BE2C (cell line): ENCODE measurements around the gene ADK.
"Not testable (repeated sequence)": the region's sequence is repeated elsewhere in the genome, so short reads cannot be mapped to it uniquely, and the experiment has no call there.

ENCODE experiments used
- DNase-seq: peaks from one replicate; pipeline ENCODE4 v3.0.0-alpha.2; 2020
- H3K27me3 ChIP-seq: fragments of 250-450 bp; sonication (Bioruptor Pico); 2 replicates; pipeline ENCODE4 v1.5.1; 2020; ENCODE audit warnings: mild to moderate bottlenecking
- H3K36me3 ChIP-seq: fragments of 250-450 bp; sonication (Bioruptor Pico); 2 replicates; pipeline ENCODE4 v1.5.1; 2020; ENCODE audit warnings: mild to moderate bottlenecking
- H3K4me1 ChIP-seq: fragments of 250-450 bp; sonication (Bioruptor Pico); 2 replicates; pipeline ENCODE4 v1.5.1; 2020
- H3K4me3 ChIP-seq: 2 replicates; pipeline ENCODE4 v1.5.1; 2011; ENCODE audit warnings: low read depth, low read length
- H3K9me3 ChIP-seq: fragments of 250-450 bp; sonication (Bioruptor Pico); 2 replicates; pipeline ENCODE4 v1.5.1; 2020
- TF ChIP-seq, protein P1 (sequence below): IDR thresholded peaks from 2 replicates; pipeline ENCODE4 v1.5.1; 2012; ENCODE audit warnings: mild to moderate bottlenecking, low read depth, low read length

The ADK gene

DNA sequence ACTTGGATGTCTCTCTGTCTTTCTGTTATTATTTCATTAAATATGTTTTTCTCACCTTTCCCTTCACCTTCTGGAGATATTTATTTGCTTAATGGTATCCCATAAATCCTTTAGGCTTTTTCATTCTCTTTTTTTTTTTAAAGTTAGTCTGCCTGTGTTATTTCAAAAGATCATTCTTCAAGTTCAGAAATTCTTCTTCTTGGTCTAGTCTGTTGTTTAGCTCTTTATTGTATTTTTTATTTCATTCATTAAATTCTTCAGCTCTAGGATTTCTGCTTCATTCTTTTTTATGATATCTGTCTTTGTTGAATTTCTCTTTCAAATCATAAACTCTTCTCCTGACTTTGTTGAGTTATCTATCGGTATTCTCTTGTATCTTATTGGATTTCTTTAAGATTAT, 363.3 kb downstream of the ADK start:
- Histone ChIP-seq H3K4me3 (no peak overlapping the region), H3K36me3 (no peaks in the 10 kb centered on the region), H3K4me1 (no peaks in the 10 kb centered on the region), H3K27me3 (no peaks in the 10 kb centered on the region), H3K9me3 (no peaks in the 10 kb centered on the region; the same call in 1 of the 2 replicates)
- DNase-seq = no peak
- TF ChIP-seq, protein P1, sequence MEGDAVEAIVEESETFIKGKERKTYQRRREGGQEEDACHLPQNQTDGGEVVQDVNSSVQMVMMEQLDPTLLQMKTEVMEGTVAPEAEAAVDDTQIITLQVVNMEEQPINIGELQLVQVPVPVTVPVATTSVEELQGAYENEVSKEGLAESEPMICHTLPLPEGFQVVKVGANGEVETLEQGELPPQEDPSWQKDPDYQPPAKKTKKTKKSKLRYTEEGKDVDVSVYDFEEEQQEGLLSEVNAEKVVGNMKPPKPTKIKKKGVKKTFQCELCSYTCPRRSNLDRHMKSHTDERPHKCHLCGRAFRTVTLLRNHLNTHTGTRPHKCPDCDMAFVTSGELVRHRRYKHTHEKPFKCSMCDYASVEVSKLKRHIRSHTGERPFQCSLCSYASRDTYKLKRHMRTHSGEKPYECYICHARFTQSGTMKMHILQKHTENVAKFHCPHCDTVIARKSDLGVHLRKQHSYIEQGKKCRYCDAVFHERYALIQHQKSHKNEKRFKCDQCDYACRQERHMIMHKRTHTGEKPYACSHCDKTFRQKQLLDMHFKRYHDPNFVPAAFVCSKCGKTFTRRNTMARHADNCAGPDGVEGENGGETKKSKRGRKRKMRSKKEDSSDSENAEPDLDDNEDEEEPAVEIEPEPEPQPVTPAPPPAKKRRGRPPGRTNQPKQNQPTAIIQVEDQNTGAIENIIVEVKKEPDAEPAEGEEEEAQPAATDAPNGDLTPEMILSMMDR = no peak

DNA sequence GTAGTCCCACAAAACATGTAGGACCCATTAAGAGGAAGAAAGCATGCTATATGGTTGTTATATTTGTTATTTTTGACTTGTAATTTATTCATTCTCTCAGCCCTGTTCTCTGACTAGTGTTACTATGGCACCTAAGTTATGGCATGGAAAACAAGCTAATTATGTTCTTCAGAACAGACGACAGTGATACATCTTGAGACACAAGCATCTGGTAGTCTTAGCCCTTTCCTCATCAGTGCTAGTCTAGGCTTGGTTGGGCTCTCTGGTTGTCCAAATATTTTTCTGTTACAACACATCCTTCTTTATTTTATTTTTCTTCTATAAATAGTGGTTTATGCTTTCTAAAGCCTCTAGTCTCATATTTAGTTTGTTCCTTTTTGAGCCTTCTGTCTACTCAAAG, 367.0 kb downstream of the ADK start:
- no peak for DNase-seq
- H3K4me3 ChIP-seq = no peak overlapping the region
- no peaks in the 10 kb centered on the region for H3K36me3 ChIP-seq
- H3K27me3 ChIP-seq = no peaks in the 10 kb centered on the region
- H3K9me3 ChIP-seq = no peaks in the 10 kb centered on the region
- H3K4me1 ChIP-seq = peaks cover 4% of the 10 kb centered on the region; the same call in 1 of the 2 replicates
- TF ChIP-seq, protein P1 = no peak

DNA sequence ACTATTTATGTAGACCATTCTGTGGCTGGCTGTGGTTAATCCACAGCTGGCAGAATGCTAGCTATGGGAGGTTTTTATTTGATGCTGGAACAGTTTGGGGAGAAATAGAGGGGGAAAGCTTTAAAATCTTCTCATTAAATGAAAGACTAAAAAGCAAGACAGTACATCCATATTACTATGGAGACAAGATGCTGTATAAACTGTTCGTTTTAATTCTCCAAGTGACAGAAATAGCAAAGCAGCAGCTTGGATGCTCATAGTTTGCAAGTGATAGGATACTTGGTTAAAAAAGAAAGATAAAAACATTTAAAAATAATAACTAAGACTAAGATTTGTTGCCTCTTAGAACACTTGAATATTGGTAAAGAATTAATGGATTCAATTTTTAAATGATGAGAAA, 370.5 kb downstream of the ADK start:
- no peak overlapping the region for H3K4me3 ChIP-seq

DNA sequence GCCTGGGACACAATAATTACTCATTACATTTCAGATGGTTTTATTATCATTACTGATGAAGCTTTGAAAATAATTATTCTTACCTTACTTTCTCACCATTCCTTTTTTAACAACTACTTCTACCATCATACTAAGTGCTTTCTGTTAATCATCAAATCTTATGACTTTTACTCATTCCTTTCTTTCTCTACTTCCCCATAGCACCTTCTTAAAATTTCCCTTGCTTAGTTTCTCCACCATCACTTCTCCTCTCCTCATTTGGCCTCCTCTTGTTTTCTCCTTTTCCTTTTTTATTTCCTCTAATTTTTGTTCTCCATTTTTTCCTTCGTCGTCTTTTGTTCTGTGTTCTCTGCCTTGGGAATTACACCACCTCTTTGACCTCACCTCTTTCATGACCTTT, 372.2 kb downstream of the ADK start:
- no peaks in the 10 kb centered on the region for H3K36me3 ChIP-seq
- H3K27me3 ChIP-seq = no peaks in the 10 kb centered on the region
- H3K4me3 ChIP-seq = no peak overlapping the region
- no peak for DNase-seq
- H3K4me1 ChIP-seq = peaks cover 4% of the 10 kb centered on the region; the same call in 1 of the 2 replicates
- TF ChIP-seq, protein P1 = no peak
- H3K9me3 ChIP-seq = no peaks in the 10 kb centered on the region

More for the DNA sequence above, 370.5 kb downstream of the ADK start:
- Histone ChIP-seq H3K9me3 (no peaks in the 10 kb centered on the region), H3K4me1 (peaks cover 4% of the 10 kb centered on the region; the same call in 1 of the 2 replicates), H3K27me3 (no peaks in the 10 kb centered on the region), H3K36me3 (no peaks in the 10 kb centered on the region)
- TF ChIP-seq, protein P1 = no peak
- no peak for DNase-seq

DNA sequence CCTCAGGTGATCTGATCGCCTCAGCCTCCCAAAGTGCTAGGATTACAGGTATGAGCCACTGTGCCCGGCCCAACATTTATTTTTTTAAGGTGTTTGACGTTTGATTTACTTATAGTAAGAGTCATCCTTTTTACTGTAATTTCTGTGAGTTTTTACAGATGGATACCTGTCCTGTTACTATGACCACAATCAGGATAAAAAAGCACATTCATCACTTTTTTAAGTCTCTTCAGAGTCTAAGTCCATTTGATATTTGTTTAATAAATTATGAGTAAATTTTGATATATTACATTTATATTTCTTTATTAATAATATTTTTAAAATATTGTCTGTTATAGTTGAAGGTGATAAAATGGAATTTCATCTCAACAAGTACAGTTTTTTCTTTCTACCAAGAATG, 374.9 kb downstream of the ADK start:
- Histone ChIP-seq H3K4me3 (no peak overlapping the region), H3K4me1 (peaks cover 4% of the 10 kb centered on the region; the same call in 1 of the 2 replicates), H3K27me3 (no peaks in the 10 kb centered on the region), H3K36me3 (no peaks in the 10 kb centered on the region), H3K9me3 (no peaks in the 10 kb centered on the region)
- TF ChIP-seq, protein P1 = no peak
- no peak for DNase-seq

DNA sequence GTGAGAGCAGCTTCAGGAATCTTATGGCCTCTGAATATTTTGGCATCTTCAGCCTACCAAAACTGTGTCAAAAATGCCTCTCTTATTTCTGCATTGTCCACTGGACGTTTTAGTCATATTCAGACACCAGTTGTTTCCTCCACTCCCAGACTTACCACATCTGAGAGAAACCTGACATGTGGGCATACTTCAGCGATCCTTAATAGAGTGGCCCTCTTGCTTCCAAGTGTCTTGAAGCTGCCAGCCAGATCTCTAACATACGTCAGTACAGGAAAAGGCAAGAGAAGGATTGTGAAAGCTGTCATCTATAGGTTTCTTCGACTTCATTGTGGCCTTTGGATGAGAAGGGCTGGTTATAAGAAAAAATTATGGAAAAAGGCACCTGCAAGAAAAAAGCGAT, 376.6 kb downstream of the ADK start:
- DNase-seq, H3K4me3 ChIP-seq, H3K4me1 ChIP-seq, H3K36me3 ChIP-seq, H3K9me3 ChIP-seq, H3K27me3 ChIP-seq: not testable (repeated sequence)

DNA sequence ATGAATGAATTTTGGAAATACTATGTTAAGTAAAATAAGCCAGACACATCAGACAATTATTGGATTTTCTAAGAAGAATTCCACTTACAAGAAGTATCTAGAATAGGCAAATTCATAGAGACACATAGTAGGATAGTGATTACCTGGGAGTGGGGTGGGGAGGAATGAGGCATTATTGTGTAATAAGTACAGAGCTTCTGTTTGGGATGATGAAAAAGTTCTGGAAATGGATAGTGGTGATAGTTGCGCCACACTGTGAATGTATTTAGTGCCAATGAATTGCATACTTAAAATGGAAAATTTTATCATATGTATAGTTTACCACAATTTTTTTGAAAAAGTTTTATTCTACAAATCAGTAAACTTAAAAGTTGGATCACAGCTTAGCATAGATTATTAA, 378.2 kb downstream of the ADK start:
- Histone ChIP-seq H3K36me3 (no peaks in the 10 kb centered on the region), H3K27me3 (no peaks in the 10 kb centered on the region), H3K9me3 (no peaks in the 10 kb centered on the region), H3K4me1 (no peaks in the 10 kb centered on the region), H3K4me3 (no peak overlapping the region)
- no peak for DNase-seq
- TF ChIP-seq, protein P1 = no peak
